ENCODE results near the gene TRAPPC2. TPM values are rescaled to one million over a fixed set of nuclear protein-coding genes. Genes with fewer than 3 reads are reported as not detected.

TRAPPC2 gene
- total and polyA plus RNA-seq, 2 of the 4 experiments (the other 2 are of a cell fraction) = 11.3 to 13.8 TPM

GRCh38 chrX:13734278-13735172 is at the start of gene TRAPPC2, which contains the start of gene OFD1 (continued):
- TF ChIP-seq, protein P1, sequence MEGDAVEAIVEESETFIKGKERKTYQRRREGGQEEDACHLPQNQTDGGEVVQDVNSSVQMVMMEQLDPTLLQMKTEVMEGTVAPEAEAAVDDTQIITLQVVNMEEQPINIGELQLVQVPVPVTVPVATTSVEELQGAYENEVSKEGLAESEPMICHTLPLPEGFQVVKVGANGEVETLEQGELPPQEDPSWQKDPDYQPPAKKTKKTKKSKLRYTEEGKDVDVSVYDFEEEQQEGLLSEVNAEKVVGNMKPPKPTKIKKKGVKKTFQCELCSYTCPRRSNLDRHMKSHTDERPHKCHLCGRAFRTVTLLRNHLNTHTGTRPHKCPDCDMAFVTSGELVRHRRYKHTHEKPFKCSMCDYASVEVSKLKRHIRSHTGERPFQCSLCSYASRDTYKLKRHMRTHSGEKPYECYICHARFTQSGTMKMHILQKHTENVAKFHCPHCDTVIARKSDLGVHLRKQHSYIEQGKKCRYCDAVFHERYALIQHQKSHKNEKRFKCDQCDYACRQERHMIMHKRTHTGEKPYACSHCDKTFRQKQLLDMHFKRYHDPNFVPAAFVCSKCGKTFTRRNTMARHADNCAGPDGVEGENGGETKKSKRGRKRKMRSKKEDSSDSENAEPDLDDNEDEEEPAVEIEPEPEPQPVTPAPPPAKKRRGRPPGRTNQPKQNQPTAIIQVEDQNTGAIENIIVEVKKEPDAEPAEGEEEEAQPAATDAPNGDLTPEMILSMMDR (conservative IDR thresholded peaks at IDR 0.05; ENCODE audit: low read depth, low read length) = no peak

DNA sequence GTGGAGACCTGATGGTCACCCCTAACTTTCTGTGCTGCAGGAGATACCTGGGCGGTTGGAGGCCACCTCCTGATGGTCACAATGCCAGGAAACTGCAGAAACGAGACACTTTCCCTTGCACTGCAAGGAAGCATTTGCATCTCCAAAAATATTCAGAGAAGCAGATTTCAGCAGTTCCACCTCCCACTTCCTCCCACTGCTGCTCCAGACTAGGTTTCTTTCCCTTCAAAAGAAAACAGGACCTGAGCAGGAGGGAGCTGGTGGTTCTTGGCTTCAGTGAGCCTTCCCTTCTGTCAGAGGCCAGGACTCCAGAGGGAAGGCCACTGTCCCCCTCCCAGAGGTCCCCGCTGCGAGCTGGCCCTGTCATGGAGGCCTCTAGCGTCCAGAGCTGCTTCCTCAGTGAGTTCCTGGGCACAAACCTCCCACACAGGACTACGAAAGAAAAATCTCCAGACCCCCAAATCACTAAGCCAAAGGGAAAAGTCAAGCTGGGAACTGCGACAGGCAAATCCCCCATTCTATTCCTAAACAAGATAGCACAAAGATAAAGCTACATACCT is 46.5 kb upstream of the TRAPPC2 start:
- whole genome bisulfite sequencing, 2 experiments (ENCODE audit: extremely low coverage in 2 of 2, insufficient read length in 1 of 2) = 55% methylated on average over 4 of the region's 7 CpGs; no CpG with 5 or more reads in 1 of the 2 experiments
- BruUV-seq (replicated peaks) = no TSS peak
- TF ChIP-seq MAZ (IDR thresholded peaks at IDR 0.05; ENCODE audit: borderline replicate concordance, low read depth, low read length) (no peak), CEBPB (IDR thresholded peaks at IDR 0.05; ENCODE audit: low read depth, low read length) (no peak), NFE2L2 (IDR thresholded peaks at IDR 0.05; ENCODE audit: low read depth, low read length) (no peak), RAD21 (IDR thresholded peaks at IDR 0.05; ENCODE audit: low read length) (no peak), BHLHE40 (IDR thresholded peaks at IDR 0.05; ENCODE audit: low read depth, low read length) (no peak), USF2 (IDR thresholded peaks at IDR 0.05; ENCODE audit: low read depth, low read length) (no peak), RCOR1 (IDR thresholded peaks at IDR 0.05; ENCODE audit: insufficient replicate concordance, low read length) (no peak), RFX5 (IDR thresholded peaks at IDR 0.05; ENCODE audit: low read depth, low read length) (no peak), POLR2A (IDR thresholded peaks at IDR 0.05; ENCODE audit: low read depth, low read length) (no peak)
- TF ChIP-seq, protein P1 (conservative IDR thresholded peaks at IDR 0.05; ENCODE audit: low read depth, low read length) = no peak

More for the DNA sequence above, 46.5 kb upstream of the TRAPPC2 start:
- Histone ChIP-seq H3K18ac (ENCODE audit: low read depth, low read length) (no peak overlapping the region), H4K5ac (ENCODE audit: low read depth, low read length) (no peak overlapping the region), H3K27ac (ENCODE audit: insufficient read depth, low read length) (no peak overlapping the region), H3K14ac (replicated peaks; ENCODE audit: low read depth, low read length) (no peak overlapping the region), H3K9ac (ENCODE audit: low read depth, low read length) (no peak overlapping the region), H3K27me3 (ENCODE audit: control insufficient read depth, insufficient read depth, low read length) (peaks cover 23% of the 10 kb centered on the region), H3K4me3 (ENCODE audit: insufficient read depth, low read depth, low read length) (no peak overlapping the region), H2BK15ac (ENCODE audit: low read depth, low read length) (no peak overlapping the region), H3K9me1 (ENCODE audit: insufficient read depth, low read length) (no peaks in the 10 kb centered on the region; the same call in 1 of the 2 replicates), H3K56ac (ENCODE audit: extremely low read depth, insufficient read depth, low read length) (no peak overlapping the region), H2BK20ac (ENCODE audit: low read depth, low read length) (no peak overlapping the region), H3K36me3 (ENCODE audit: control insufficient read depth, insufficient read depth, low read length) (peaks cover 2% of the 10 kb centered on the region; the same call in 1 of the 2 replicates), H3K4me1 (ENCODE audit: control insufficient read depth, insufficient read depth, low read length) (no peaks in the 10 kb centered on the region; the same call in 1 of the 2 replicates), H3K4ac (ENCODE audit: low read depth, low read length) (no peak overlapping the region), H2AFZ (replicated peaks; ENCODE audit: low read length, poor library complexity) (no peak overlapping the region), H2BK120ac (ENCODE audit: low read depth, low read length) (no peak overlapping the region), H3K23ac (ENCODE audit: low read depth, low read length) (no peak overlapping the region), H4K91ac (ENCODE audit: insufficient read depth, low read depth, low read length) (no peak overlapping the region), H2BK5ac (ENCODE audit: low read depth, low read length, poor library complexity, severe bottlenecking) (no peak overlapping the region), H3K79me1 (ENCODE audit: low read depth in 1 of 2, low read length in 2 of 2) (no peaks in the 10 kb centered on the region), H4K8ac (ENCODE audit: low read depth in 2 of 2, low read length in 2 of 2) (no peak overlapping the region), H3K9me3 (ENCODE audit: control insufficient read depth, insufficient read depth, low read length) (no peaks in the 10 kb centered on the region), H3K4me2 (ENCODE audit: low read depth, low read length) (no peak overlapping the region), H2AK9ac (replicated peaks; ENCODE audit: low read depth, low read length, poor library complexity) (no peak overlapping the region), H2AK5ac (ENCODE audit: low read depth, low read length) (no peak overlapping the region), H4K20me1 (ENCODE audit: insufficient read depth, low read length) (no peaks in the 10 kb centered on the region)
- no peak for DNase-seq
- intact Hi-C loops (cut with micrococcal nuclease) (no loop called here), in situ Hi-C loops (cut with MboI; ENCODE audit: low sequenced_read_pairs) (no loop called here), dilution Hi-C loops (cut with HindIII; ENCODE audit: low sequenced_read_pairs, unreplicated experiment) (no loop called here)
- ChIA-PET CTCF (no interaction called here), POLR2A (ENCODE audit: unreplicated experiment) (no interaction called here)
- ATAC-seq (ENCODE audit: low read depth) = no peak
